ENCODE data around the gene EYA3. TPM values are rescaled to one million over a fixed set of nuclear protein-coding genes. Genes with fewer than 3 reads are reported as not detected.

EYA3 gene
- total RNA-seq, 1 donor from 2014 or later, result 14.0 TPM

DNA sequence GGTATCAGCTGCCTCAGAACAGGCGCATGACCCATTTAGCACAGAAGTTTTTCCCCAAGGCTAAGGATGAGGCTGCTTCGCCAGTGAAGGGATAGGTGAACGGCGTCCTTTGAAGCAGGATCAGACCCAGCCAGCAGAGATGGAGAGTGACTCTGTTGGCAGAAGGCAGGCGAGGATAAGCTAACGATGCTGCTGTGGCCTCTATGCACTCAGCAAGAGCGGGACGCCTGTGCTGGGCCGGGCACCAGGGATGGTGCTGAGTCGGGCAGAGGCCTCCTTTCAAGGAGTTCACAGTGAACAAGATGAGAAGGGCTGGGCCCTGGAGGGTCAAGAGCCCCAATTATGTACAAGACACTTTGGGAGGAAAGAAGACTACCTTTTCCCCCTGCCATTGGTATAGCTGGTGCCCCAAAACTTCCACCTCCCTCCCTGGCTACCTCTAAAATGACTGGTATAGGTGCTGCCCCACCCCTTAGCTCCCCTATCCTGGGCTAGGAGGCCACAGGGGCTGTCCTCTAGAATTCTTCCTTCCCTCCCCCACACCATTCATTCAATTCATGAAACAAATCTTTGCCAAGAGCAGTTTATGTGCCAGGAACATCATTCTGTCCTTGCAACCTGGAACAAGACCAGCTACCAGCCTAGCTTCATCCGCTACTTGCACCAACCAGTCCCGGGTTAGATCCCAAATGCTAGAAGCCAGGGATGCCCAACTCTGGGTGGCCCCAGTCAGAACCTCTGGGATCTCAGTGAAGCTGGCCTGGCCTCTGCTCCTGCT lies 121.1 kb downstream of the EYA3 start:
- no peak for DNase-seq

DNA sequence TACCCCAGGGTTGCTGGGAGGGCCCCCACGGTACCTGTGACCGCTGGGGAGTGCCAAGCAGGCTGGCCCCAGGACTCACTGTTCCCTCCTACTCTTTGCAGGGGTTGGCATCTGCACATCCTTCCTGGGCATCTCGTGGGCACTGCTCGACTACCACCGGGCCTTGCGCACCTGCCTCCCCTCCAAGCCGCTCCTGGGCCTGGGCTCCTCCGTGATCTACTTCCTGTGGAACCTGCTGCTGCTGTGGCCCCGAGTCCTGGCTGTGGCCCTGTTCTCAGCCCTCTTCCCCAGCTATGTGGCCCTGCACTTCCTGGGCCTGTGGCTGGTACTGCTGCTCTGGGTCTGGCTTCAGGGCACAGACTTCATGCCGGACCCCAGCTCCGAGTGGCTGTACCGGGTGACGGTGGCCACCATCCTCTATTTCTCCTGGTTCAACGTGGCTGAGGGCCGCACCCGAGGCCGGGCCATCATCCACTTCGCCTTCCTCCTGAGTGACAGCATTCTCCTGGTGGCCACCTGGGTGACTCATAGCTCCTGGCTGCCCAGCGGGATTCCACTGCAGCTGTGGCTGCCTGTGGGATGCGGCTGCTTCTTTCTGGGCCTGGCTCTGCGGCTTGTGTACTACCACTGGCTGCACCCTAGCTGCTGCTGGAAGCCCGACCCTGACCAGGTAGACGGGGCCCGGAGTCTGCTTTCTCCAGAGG lies 121.9 kb downstream of the EYA3 start:
- no peak for DNase-seq

DNA sequence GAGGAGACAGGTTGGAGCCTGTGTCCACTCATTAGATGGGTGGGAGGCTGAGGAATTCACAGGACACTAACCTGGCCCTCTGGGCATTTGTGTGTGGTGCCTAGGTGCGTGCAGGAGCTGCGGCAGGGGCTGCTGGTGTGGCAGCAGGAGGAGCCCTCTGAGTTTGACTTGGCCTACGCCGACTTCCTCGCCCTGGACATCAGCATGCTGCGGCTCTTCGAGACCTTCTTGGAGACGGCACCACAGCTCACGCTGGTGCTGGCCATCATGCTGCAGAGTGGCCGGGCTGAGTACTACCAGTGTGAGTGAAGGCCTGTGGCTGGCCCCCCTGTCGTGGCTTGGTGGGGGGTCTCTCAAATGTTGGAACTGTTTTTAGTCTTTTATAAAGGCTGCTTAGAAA lies 125.0 kb downstream of the EYA3 start:
- no peak for DNase-seq

DNA sequence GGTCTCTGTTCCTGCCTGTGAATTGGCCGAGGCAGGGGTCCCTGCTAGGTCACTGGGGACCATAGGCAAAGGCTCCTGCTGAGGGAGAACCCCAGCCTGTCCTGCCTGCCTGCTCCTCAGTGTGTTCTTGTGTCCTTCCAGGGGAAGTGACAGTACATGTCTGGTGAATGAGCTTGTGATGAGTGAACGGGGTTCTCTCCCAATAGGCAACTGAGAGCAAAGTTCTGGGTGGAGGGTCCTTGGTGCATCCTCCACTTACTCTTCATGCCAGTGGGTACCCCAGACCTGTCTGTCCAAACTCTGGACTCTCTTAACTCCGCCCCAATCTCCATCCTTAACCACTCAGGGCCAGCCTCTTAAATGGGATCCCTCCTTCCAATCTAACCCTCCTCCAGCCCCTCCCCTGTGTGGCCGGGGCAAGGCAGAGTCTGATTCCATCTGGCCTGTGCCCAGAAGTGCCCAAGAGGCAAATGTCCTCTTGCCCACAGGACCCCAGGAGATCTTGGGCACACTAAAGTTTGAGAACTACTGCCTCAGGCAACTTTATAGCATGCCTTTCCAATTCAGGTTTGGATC lies 126.7 kb downstream of the EYA3 start:
- peak; percentile 7 for DNase-seq

DNA sequence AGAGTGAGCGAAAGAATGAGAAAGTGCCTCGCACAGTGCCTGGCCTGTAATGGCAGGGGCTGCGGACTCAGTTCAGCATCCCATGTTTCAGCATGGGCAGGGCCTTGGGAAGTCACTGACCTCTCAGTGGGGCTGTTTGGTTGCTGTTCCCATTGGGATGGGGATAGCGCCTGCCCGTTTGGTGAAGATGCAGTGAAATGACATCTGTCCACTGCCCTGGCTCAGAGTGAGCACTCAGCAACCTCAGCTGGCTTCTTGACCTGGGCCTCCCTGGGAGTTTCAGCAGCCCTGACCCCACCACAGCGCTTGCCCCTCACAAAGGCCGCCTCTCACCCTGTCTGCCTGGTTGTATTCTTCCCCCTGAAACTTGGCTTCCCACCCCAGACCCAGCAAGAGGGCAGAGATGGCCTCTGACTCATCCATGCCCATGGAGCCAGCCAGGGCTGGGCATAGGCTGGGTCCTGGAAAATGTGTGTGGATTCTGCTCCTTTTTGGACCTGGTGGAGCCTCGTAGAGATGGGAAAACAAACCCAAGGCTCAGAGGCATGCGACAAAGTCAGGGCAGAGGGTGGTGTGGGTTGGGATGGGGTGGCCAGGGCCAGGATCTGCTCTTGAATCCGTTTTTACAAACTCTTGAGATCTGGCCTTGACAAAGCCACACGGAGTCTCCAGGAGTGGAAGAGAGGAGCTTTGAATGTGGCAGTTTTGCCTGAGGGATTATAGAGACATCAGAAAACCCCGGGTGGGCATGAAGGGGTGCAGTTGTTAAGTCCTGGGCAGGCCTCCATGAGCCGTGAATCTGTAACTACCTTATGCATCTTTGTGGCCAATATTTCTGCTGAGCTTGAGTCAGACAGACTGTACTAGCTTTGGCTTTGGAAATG lies 127.4 kb downstream of the EYA3 start:
- DNase-seq, result peak; percentile 37

DNA sequence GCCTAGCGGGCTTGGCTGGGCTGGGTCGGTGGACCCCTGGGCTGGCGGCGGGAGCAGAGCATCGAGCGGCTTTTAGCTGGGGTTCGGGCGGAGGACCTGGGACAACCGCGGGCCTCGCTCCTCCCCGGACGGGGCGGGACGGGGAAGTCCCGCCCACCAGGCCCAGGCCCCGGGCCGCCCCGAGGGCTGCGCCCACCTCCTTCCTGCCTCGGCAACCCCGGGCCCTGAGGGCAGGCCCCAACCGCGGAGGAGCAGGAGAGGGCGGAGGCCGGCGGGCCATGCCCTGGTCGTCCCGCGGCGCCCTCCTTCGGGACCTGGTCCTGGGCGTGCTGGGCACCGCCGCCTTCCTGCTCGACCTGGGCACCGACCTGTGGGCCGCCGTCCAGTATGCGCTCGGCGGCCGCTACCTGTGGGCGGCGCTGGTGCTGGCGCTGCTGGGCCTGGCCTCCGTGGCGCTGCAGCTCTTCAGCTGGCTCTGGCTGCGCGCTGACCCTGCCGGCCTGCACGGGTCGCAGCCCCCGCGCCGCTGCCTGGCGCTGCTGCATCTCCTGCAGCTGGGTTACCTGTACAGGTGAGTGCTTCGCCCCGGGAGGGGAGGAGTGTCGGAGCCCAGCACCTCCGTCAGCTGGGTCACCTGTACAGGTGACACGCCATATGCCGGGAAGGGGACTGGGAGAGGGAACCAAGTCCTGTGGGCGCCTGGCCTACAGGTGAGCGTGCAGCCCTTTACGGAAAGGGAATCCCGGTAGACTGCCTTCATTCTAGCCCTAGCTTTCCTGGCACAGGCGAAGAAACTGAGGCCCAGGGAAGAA lies 128.4 kb downstream of the EYA3 start, which contains the start of gene XKR8:
XKR8 (plus strand) TSS at position 182 of the 812 bp plus-strand sequence; CDS start at position 279, 97 bp downstream.
- DNase-seq, result peak; percentile 79

DNA sequence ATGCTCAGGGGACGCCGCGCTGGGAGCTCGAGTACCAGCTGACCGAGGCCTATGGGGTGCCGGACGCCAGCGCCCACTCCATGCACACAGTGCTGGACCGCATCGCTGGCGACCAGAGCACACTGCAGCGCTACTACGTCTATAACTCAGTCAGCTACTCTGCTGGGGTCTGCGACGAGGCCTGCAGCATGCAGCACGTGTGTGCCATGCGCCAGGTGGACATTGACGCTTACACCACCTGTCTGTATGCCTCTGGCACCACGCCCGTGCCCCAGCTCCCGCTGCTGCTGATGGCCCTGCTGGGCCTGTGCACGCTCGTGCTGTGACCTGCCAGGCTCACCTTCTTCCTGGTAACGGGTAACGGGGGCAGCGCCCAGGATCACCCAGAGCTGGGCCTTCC lies 129.9 kb downstream of the EYA3 start:
- no peak for DNase-seq

DNA sequence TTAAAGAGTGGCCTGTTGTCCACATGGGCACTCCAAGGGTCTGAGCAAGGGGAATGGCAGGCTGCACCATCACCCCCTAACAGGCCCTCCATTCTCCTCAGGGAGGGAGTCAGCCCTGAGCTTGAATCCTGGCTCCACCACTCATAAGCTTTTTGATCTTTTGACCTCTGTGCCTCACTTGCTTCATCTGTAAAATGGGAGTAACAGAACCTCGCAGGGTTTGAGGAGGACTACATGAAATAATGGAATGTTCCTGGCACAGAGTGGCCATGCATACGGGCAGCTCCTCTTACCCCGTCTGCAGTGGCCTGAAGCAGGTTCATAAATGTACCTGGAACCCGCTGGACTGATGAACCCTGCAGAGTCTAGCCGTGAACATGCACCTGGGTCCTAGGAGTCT lies 130.8 kb downstream of the EYA3 start:
- DNase-seq, result no peak

DNA sequence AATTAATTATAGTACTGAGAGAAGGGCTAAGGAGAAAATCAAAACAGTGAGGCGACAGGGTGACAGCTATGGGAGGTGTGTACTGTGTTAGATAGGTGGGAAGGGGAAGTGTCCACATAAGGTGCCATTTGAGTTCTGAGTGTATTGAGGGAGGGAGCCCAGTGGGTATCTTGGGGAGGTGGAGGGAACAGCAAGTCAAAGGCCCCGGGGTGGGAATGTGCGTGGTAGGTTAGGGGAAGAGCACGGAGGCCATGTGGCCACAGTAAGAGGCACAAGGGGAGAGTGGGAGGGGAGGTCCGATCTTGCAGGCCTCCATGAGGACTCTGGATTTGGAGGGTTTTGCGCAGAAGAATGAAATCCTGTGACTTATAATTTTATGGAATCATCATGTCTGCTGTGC lies 131.6 kb downstream of the EYA3 start:
- DNase-seq, result no peak

DNA sequence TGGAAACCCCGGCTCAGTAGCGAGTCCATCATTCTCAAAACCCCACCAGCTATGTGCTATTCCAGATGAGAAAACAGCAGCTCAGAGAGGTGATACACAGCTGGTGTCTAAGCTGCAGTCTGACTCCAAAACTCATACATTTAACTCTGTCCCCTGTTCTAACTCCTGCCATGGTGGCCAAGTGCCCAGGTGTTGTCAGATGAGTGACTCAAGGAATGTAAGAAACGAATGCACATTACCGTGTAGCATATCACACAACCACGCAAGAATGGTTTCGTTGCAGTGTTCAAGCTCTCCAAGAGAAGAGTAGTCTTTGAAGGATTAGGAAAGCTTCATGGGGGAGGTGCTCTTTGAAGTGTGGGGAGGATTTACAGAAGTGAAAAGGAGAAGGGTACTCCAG lies 133.3 kb downstream of the EYA3 start:
- DNase-seq, result no peak

DNA sequence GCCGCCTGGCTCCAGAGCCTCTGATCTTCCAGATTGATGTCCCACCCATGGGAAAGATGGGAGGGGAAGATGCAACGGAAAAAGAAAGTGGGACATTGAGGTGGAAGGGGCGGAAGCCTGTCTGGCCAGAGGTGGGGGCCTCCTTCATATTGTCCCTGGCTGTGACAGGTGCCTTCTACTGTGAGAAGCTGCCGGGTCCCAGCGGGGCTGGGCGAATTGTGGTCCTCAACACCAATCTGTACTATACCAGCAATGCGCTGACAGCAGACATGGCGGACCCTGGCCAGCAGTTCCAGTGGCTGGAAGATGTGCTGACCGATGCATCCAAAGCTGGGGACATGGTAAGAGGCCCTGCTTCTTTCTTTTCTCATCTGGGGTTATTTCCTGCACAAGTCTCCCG lies 134.2 kb downstream of the EYA3 start:
- no peak for DNase-seq

DNA sequence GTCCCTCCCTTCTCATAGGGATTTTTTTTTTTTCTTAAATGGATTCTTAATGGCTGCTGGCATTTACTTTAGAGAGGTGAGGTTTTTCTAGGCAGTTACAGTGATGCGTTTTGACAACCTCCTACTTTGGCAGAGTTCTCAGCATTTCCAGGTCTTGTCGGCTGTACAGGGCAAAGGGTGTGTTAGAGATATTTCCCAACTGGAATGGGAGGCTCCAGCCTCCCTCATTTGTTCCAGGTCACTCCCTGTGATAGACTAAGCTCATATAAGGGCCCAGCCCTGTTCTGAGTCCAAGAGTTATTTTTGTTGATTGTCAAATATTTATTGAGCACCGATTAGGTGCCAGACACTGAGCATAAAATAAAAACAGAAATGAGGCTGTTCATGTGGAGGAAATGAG lies 136.3 kb downstream of the EYA3 start:
- no peak for DNase-seq

DNA sequence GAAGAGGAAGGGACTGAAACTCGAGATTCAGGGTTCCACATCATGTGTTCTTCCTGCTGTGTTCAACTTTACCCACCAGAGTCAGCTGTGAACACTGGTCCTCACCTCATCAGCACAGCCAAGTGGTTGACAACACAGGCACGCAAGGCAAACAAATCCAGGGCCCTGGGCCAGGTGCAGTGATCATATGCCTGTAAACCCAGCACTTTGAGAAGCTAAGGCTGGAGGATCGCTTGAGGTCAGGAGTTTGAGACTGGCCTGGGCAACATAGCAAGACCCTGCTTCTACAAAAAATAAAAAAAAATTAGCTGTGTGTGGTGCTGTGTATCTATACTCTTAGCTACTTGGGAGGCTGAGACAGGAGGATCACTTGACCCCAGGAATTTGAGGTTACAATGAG lies 137.0 kb downstream of the EYA3 start:
- no peak for DNase-seq

DNA sequence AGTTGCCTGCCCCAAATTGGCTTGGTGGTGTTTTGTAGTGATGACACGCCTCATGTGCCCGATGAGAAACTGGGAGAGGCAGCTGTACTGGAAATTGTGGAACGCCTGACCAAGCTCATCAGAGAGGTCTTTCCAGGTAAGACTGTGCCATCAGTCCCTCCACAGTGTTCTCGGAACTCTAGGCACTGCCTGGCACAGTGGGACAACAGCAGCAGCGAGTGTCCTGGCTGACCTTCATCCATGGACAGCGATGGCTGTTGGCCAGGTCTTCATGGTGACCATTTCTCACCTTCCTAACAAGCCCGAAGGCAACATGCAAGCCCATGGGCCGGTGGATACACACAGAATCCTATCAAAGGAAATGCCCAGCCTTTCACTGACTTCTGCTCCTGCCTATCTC lies 139.4 kb downstream of the EYA3 start:
- DNase-seq, result no peak

DNA sequence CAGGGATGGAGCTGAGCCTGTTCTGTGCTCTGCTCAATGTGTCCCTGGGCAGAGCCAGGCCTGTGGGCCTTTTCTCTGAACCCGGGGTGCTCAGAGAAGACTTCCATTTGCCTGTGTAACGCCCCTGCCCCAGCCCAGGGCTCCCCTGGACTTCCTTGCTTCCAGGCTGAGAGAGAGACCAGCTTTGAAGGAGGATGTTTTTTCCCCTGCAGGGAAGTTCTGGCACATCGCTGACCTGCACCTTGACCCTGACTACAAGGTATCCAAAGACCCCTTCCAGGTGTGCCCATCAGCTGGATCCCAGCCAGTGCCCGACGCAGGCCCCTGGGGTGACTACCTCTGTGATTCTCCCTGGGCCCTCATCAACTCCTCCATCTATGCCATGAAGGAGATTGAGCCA lies 143.4 kb downstream of the EYA3 start:
- DNase-seq, result no peak

DNA sequence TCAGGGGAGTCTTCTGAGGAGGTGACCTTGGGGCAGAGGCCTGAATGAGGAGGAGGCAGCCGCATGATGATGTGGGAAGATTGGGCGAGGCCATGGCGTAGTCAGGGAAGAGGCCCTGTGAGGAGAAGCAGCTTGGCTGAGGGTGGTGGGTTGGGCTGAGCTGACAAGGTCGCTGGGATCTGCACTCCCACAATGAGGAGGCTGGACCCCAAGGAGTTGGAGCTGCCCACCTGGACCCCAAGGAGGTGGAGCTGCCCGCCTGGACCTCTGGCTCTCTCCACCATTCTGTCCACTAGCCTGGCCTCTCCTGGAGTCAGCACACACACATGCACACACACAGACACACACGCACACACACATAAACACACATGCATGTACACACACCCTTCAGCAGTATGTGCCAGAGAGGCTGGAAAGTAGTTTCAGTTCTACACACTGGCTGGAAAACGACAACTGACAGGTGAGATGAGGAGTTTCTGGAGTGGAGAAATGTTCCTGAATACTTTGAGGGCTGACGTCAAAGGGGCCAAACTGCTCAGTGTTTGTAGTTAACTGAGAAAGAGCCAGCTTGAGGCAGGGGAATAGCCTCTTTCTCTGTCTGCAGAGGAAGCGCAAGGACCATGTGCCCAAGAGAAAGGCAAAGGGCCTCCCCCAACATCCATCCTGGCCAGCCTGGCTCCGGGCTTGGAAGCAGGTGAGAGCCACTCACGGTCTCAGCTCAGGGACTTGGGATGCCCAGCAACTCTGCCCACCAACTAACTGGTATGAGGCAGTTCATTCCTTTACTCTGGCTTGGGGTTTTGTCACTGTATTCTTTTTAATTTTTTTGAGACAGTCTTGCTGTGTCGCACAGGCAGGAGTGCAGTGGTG lies 146.5 kb downstream of the EYA3 start:
- DNase-seq, result no peak

DNA sequence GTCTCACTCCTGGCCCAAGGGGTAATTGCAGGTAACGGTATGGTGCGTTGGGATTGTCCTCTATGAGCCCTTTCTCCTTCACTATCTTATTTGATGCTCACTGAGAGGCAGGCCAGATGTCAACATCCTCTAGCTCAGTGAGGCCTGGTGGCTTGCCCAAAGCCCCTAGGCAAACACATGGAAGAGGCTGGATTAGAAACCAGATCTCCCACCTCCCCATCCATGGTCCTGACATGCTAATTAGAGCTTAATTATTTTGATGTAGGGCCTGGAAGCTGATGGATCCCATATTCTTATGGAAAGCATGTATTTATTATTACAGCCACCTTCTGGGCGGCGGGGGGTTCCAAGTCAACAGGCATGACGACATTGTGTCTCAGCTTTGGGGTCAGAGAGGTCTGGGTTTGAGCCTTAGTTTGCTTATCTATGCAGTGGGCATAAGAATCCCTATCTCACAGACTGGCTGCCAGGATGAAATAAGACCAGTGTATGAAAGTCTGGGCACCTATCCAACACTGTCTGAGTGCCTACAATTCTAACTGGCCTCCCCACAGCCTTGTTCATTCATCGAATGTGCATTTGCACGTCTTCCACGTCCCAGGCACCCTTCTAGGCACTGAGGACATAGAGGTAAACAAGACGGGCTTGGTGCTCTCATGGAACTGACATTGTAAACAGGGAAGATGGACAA lies 147.4 kb downstream of the EYA3 start:
- DNase-seq, result no peak

DNA sequence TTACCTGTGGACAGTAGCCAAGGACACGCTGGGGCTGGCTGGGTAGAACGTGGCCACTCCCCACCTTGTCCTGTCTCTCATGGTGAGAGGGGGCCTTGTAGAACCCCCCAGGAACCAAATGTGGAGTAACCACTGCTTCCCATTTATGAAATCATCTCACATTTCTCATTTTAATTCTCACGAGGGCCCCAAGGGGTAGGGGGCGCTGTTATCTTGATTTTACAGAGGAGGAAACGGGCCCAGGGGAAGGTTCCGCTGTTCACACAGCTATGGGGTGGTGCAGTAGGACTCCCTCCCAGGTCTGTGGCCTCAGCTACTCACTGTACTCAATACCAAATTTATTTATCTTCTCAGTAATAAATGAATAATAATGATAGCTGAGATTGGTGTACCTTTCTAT lies 148.1 kb downstream of the EYA3 start:
- peak; percentile 68 for DNase-seq

DNA sequence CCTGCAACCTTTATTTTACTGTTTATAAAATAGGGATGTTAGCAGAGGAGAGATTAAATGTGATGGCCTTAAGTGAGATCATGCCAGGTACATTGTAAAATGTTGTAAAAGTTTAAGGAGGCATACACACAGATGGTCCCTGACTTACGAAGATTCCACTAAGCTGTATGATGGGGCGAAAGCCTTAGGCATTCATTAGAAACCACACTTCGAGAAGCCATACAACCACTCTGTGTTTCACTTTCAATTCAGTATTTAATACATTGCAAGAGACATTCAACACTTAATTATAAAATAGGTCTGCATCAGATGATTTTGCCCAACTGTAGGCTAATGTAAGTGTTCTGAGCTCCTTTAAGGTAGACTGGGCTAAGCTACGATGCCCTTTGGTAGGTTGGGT lies 149.9 kb downstream of the EYA3 start:
- DNase-seq, result no peak

DNA sequence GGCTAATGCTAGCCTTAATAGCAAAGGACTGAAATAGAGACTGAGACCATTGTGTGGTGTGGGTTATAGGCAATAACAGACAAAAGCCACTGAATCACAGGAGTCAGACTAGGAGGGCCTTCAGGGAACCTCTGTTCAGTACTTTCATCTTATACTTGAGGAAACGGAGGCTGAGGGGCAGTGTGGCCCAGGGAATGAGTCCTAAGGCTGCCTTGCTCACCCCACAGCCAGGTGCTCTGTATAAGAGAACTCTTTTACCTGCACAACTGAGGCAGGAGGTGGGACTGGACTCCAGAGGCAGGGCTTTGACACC lies 150.9 kb downstream of the EYA3 start:
- no peak for DNase-seq

DNA sequence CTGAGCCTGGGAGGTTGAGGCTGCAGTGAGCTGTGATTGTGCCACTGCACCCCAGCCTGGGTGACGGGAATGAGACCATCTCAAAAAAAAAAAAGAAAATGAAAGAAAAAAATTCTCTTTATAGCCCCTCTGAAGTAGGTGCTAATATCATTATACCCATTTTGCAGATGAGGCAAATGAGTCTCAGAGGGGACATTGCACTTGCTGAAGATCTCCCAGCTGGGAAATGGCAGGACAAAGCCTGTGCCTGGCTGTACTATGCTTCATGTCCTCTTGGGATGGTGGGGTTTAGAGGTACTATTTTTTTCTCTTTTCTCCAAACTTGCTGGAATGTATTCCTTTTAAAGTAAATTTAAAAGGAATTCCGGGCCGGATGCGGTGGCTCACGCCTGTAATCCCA lies 152.0 kb downstream of the EYA3 start:
- no peak for DNase-seq

Measured in dermis blood vessel endothelial cell (primary cell).